ENCODE measurements around the gene NFKBIE.
"Not testable (repeated sequence)": the region's sequence is repeated elsewhere in the genome, so short reads cannot be mapped to it uniquely, and the experiment has no call there.

NFKBIE gene, protein sequence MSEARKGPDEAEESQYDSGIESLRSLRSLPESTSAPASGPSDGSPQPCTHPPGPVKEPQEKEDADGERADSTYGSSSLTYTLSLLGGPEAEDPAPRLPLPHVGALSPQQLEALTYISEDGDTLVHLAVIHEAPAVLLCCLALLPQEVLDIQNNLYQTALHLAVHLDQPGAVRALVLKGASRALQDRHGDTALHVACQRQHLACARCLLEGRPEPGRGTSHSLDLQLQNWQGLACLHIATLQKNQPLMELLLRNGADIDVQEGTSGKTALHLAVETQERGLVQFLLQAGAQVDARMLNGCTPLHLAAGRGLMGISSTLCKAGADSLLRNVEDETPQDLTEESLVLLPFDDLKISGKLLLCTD

DNA sequence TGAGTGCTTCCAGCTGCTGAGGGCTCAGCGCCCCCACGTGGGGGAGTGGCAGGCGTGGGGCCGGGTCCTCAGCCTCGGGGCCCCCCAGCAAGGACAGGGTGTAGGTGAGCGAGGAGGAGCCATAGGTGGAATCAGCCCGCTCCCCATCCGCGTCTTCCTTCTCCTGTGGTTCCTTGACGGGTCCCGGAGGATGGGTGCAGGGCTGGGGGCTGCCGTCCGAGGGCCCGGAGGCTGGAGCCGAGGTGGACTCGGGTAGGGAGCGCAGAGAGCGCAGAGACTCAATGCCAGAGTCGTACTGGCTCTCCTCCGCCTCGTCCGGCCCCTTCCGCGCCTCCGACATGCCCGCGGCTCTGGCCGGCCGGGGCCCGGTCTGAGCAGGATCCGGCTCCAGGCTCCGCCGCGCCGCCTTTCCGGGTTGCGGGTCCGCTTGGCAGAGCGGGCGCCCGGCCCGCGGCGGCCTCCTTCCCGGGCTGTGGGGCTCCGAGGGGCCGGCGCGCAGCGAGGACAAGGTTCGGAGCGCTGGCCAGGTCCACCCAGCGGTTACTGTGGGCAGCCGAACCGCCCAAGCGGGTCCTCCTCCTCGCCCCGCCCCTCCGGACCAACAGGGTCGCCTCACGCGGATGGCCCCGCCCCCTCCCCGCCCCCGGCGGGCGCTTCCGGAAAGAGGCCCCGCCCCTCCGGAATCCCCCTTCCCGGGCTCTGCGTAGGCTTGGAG is at the start of gene NFKBIE:
Gene NFKBIE, minus strand, starts transcription at position 545 of the 715 bp plus-strand sequence. Its CDS starts 205 bp downstream, at position 340.
- TF ChIP-seq CTCF (IDR thresholded peaks at IDR 0.05; ENCODE audit: low read depth, low read length, missing control alignments): peak; percentile 46
- peak within 1 kb of the TSS; percentile 68 for H3K4me3 ChIP-seq (ENCODE audit: low read depth, low read length)
- DNase-seq (ENCODE audit: low read depth): peak; percentile 63
- in situ Hi-C loops (cut with HindIII; ENCODE audit: low sequenced_read_pairs): no loop called here

DNA sequence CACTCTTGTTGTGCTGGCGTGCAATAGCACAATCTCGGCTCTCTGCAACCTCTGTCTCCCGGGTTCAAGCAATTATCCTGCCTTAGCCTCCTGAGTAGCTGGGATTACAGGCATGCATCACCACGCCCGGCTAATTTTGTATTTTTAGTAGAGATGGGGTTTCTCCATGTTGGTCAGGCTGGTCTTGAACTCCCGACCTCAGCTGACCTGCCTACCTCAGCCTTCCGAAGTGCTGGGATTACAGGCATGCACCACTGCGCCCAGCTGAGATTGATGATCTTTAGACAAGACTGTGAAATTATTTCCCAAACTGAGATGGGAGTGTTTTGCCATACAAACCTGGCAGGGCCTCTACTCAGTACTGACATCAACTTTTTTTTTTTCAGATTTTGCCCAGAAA is 49.3 kb upstream of the NFKBIE start:
- DNase-seq (ENCODE audit: low read depth); in situ Hi-C loops (cut with HindIII; ENCODE audit: low sequenced_read_pairs); H3K4me3 ChIP-seq (ENCODE audit: low read depth, low read length): not testable (repeated sequence)

GRCh38 chr6:44312901-44313788 is 47.8 kb upstream of the NFKBIE start, which contains the start of gene AARS2:
TSS of gene AARS2 (minus strand) at chr6:44313347. CDS start at chr6:44313323, 24 bp downstream.
- in situ Hi-C loops (cut with HindIII; ENCODE audit: low sequenced_read_pairs): no loop called here
- peak within 1 kb of the TSS; percentile 91 for H3K4me3 ChIP-seq (ENCODE audit: low read depth, low read length)
- DNase-seq (ENCODE audit: low read depth): peak; percentile 57
- TF ChIP-seq CTCF (IDR thresholded peaks at IDR 0.05; ENCODE audit: low read depth, low read length, missing control alignments): peak; percentile 99

- H3K4me3 ChIP-seq (ENCODE audit: low read depth, low read length): no peak overlapping the region
- TF ChIP-seq CTCF (IDR thresholded peaks at IDR 0.05; ENCODE audit: low read depth, low read length, missing control alignments): no peak
- in situ Hi-C loops (cut with HindIII; ENCODE audit: low sequenced_read_pairs): no loop called here
- no peak for DNase-seq (ENCODE audit: low read depth)
Measured at GRCh38 chr6:44311767-44312166, 46.4 kb upstream of the NFKBIE start.

DNA sequence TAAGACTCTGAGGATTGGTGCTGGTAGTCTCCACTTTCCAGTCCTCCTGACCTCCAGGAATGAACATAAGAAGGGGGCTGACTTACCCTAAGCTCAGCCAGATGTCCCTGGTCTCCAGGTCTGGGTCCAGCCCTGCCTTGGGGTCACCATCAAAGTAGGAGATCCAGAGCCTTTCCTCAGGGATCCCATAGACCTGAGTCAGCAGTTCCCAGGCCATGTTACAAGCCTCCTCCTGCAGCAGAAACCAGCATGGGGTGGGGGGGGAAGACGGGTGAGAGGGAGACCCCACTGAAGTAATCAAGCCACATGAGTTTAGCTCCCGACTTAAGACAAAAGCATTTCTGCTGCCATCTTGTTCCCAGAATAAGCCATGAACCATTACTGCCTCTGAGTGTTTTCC is 46.0 kb upstream of the NFKBIE start:
- TF ChIP-seq CTCF (IDR thresholded peaks at IDR 0.05; ENCODE audit: low read depth, low read length, missing control alignments): no peak
- DNase-seq (ENCODE audit: low read depth): no peak
- in situ Hi-C loops (cut with HindIII; ENCODE audit: low sequenced_read_pairs): no loop called here
- no peak overlapping the region for H3K4me3 ChIP-seq (ENCODE audit: low read depth, low read length)

GRCh38 chr6:44310241-44310640 is 44.9 kb upstream of the NFKBIE start:
- no peak for DNase-seq (ENCODE audit: low read depth)
- no peak for TF ChIP-seq CTCF (IDR thresholded peaks at IDR 0.05; ENCODE audit: low read depth, low read length, missing control alignments)
- in situ Hi-C loops (cut with HindIII; ENCODE audit: low sequenced_read_pairs): no loop called here
- H3K4me3 ChIP-seq (ENCODE audit: low read depth, low read length): no peak overlapping the region

All from astrocyte of the cerebellum (primary cell).